ENCODE measurements around the gene DEPDC1B. TPM values are rescaled to one million over a fixed set of nuclear protein-coding genes. Genes with fewer than 3 reads are reported as not detected.
"Not testable (repeated sequence)": the region's sequence is repeated elsewhere in the genome, so short reads cannot be mapped to it uniquely, and the experiment has no call there.

The DEPDC1B gene
- total RNA-seq, 1 donor from 2014 or later, result 6.8 TPM

GRCh38 chr5:60583616-60584015 is 116.3 kb downstream of the DEPDC1B start:
- no peak for DNase-seq

GRCh38 chr5:60578315-60578714 is 121.7 kb downstream of the DEPDC1B start:
- DNase-seq, result no peak

GRCh38 chr5:60577116-60577515 is 122.8 kb downstream of the DEPDC1B start:
- DNase-seq, result no peak

GRCh38 chr5:60576425-60576824 is 123.5 kb downstream of the DEPDC1B start:
- DNase-seq, result no peak

GRCh38 chr5:60568646-60569045 is 131.3 kb downstream of the DEPDC1B start:
- no peak for DNase-seq

GRCh38 chr5:60563696-60564324 is 136.2 kb downstream of the DEPDC1B start:
- DNase-seq, result no peak

GRCh38 chr5:60553291-60553690 is 146.7 kb downstream of the DEPDC1B start:
- DNase-seq, result not testable (repeated sequence)

GRCh38 chr5:60551829-60552228 is 148.1 kb downstream of the DEPDC1B start:
- DNase-seq, result no peak

- DNase-seq, result no peak
Measured at GRCh38 chr5:60551250-60551649, 148.7 kb downstream of the DEPDC1B start.

- no peak for DNase-seq
Measured at GRCh38 chr5:60550311-60550710, 149.7 kb downstream of the DEPDC1B start.

- DNase-seq, result no peak
Measured at GRCh38 chr5:60549841-60550240, 150.1 kb downstream of the DEPDC1B start.

Other genes with a start within 250 kb of the DEPDC1B start
- 0.09 and 2.2 TPM in 2 replicates for gene ELOVL7, start 144.1 kb upstream of the DEPDC1B start, total RNA-seq
- 23.3 and 23.9 TPM in 2 replicates for gene ERCC8, start 244.9 kb upstream of the DEPDC1B start, total RNA-seq
- 18.1 and 19.2 TPM in 2 replicates for gene NDUFAF2, start 245.0 kb upstream of the DEPDC1B start, total RNA-seq